NCI-H2107 treated with DMSO at 0.1 percent for 48 hours (cell line): ENCODE data around the gene RNF141.

Source experiments
- DNase-seq: peaks from one replicate; lab custom pipeline; 2025; ENCODE audit not compliant: unreplicated experiment; lab: John Stamatoyannopoulos, UW

The RNF141 gene

DNA sequence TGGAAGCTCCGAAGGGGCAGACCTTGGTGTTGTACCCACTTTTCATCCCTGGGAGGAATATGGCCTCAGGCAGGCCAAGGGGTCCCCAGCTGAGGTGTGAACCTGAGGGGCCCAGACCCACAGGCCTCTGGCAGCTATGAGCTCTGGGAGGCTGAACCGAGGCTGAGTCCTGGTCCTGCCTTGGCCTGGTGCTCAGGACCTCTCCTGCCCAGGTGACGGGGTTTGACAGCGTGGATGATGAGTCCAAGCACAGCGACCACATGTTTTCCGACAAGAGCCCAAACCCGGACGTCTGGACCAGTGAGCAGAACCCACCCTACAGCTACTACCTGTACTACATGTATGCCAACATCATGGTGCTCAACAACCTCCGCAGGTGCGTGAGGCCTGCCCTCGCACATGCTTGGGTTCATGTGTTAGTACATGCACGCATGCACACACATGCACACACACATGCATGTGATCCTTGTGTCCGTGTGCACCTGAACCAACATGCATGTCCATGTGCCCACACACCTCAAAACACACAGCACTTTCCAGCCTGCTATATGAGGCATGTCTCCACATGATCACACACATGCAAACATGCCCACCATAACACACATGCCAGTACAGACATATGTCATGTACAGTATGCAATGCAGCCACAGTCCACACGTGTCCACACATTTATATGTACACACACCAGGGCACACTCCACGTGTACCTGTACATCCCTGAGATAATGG lies 40.9 kb downstream of the RNF141 start:
- no peak for DNase-seq

DNA sequence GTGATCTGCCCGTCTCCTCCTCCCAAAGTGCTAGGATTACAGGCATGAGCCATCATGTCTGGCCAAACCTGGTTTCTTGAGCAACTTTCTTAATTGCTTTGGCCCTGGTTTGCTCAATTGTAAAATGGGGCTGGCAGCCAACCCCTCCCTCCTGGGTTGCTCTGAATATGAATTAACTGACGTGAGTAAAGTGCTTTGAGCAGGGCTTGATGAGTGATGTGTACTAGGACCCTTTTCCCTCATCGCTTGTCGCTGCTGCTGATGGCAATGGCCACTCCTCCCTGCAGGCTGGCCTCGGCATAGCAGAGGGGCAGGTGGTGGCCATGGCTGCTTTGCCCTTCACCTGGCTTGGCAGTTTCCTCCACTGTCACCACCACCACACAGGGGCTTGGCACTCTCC lies 41.5 kb downstream of the RNF141 start:
- DNase-seq: no peak

DNA sequence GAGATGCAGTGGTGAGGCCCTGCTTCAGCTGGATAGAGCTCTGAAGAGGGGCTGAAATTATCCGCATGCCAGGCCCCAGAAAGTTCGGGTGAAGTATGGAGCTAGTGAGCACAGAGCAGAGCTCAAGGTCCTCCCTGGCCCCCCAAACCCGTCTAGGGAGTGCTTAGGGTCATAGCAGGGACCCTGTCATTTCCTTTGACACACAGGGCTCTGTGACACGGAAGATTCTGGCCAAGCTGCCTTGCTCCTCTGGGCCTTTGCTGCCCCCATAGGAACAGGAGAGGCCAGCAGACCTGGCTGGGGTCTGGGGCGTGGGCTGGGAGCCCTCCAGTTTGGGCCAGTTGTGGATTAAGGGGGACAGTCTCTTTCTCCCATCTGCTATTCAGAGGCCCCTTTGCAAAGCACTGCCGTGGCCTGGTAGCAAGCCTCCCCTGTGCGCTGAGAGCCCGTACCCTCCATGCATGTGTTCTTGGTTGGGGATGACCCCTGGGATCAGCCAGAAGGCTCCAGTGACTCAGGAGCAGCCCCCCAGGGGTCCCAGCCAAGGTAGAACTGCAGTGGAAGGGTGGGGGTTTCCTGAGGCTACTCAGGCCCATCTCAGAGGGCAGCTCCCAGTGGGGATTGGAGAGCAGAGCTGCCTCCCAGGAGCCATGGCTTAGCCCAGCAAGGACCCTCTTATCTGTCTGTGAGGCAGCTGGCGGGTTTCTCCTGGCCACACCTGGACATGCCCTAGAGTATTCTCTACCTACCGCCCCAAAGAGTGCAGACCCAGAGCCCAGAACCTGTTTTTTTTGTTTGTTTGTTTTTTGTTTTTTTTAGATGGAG lies 42.3 kb downstream of the RNF141 start:
- no peak for DNase-seq

DNA sequence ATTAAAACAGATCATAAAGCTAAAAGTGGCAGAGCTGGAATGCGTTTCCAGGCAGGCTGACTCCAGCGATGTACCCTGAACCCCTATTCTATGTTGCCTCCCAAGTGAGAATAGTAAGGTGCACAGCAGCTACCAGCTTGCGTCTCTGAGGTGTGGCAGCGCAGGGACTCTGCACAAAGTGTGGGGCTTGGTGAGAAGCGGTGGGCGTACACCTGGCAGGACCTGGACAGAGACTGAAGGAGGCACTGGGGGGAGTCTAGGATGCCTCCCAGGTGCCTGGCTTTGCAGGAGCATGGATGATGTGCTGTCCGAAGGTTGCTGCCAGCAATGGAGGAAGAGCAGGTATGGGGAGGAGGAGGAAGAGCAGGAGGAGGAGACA lies 43.0 kb downstream of the RNF141 start:
- no peak for DNase-seq

DNA sequence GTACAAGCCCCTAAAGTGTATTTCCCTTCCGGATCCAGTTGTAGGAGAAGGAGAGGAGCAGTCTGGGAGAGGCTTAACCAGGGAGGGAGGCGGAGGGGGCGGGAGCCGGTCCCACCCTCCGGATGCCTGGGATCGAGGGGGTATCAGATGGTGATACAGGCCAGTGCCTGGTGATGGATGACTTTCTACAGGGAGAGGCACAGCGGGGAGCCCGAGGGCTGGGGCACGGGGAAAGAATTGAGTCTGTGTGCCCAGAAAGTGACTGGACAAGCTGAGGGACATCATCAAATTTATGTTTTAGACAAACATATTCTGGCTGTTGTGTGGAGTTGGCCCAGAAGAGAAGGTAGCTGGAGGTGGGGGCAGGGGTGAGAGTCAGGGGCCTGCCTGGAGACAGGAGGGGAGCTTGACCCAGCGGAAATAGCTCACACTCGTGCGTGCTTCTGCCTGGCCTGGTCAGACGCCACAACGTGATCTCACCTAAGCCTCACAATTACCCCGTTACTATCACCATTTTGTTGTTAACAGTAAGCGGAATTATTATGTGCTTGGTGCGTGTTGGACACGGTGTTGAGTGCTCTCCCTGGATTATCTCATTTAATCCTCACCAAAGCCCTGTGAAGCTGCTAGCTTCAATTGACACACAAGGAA lies 43.5 kb downstream of the RNF141 start:
- DNase-seq: no peak

DNA sequence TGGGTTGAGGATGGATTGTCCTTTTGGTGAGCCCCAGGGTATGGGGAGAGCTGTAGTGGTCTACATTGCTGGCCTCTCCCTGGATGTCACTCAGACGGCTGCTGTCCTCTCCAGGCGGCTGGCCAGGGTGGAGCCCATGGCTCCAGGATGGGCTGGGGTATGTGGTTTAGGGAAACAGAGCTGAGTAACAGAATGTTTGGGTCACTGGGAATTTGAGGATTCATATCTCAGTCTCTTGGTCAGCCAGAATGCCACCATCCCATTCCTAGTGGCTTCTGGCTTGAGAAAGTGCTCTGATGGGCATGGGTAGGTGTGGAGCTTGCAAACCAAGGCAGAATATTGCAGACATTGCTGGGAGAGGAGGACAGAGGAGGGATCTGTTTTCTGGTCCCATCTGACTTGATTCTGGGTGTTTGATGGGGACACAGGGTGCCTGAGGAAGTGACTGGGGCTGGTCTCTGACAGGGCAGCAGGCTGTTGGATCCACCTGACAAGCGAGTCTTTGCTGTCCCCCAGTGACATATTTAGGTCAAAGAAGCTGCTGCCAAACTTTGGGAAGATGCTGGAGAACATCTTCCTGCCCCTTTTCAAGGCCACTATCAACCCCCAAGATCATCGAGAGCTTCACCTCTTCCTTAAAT lies 44.6 kb downstream of the RNF141 start:
- DNase-seq: no peak

DNA sequence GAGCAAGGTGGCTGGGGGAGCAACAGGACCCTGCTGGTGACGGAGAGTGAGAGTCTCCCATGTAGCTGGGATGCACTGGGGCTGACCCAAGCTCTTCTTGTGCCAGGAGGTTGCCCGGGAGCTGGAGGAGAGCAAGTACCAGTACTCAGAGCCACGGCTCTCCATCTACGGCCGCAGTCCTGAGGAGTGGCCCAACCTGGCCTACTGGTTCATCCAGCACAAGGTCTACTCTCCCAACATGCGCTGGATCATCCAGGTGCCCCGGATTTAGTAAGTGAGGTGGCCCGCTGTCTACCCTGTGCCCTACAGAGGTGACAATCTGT lies 45.6 kb downstream of the RNF141 start:
- DNase-seq: no peak

DNA sequence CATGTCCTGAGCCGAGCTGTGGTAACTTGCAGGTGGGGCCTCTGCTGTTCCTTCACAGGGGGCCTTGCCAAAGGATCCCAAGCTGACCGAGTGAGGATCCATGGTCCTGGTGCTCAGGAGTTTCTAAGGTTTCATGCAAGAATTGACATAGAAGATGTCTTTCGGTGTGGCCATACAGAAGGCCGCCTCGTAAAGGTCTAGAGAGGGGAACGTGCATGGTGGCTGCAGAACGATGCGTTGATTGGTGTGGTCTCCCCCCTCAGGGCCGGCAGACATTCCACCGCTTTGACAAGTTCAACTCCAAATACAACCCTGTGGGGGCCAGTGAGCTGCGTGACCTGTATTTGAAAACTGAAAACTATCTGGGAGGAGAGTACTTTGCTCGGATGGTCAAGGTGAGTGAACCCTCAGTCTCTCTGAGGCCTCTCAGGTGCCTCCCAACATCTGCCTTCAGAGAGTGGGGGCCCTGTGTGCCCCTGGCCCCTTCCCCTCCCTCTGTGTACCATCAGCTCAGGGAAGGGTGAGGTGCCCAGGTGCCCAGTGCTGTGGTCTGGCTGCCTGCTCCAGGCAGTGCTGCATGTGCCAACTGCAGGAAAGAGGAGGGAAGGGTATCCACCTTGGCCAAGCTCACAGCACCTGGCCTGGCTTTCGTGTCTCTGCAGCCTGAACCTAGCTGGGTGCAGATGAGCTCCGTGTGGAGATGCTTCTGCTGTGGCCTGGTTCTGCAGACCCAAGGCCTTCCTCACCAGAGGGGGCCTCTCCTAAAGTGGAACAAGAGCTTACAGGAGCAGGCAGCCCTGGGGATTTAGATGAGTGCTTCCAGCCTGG lies 46.1 kb downstream of the RNF141 start:
- DNase-seq: no peak

DNA sequence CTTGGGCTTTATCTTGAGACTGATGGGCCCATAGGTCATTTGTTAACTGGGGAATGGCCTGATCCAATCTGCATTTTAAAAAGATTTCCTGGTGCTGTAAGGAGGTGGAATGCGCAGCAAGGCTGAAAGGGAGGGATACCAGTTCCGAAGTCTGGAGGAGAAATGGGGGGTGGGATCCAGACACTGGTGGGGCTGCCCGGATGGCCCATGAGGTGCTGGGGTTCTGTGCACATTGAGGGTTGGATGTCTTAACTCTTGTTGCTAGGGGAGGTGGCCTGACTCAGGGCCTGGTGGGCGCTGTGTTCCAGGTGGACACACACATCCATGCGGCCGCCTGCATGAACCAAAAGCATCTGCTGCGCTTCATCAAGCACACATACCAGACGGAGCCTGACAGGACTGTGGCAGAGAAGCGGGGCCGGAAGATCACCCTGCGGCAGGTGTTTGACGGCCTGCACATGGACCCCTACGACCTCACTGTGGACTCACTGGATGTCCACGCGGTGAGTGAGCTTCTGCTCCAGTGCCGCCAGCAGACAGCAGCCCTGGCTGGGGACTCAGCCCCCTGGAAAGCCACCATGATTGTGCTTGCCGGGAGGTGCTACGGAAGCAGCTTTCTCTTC lies 47.8 kb downstream of the RNF141 start:
- no peak for DNase-seq

DNA sequence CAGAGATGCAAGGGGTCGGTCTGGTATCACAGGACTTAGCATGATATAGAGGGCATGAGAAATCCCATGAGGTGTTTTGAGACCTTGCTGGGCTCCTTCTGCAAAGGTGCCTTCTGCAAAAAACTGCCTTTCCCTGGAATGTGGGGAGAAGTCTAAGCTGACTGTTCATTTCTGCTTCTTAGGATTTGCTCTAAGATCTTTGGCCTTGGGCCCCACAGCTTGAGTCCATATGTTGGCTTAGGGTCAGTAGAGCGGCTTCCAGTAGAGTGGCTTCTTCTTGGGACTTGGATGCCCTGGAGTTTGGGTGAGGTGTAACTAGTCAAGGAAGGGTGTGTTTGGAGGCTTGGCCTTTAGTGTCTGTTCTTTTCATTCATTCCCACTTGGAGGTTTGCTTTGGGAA lies 48.9 kb downstream of the RNF141 start:
- DNase-seq: no peak

DNA sequence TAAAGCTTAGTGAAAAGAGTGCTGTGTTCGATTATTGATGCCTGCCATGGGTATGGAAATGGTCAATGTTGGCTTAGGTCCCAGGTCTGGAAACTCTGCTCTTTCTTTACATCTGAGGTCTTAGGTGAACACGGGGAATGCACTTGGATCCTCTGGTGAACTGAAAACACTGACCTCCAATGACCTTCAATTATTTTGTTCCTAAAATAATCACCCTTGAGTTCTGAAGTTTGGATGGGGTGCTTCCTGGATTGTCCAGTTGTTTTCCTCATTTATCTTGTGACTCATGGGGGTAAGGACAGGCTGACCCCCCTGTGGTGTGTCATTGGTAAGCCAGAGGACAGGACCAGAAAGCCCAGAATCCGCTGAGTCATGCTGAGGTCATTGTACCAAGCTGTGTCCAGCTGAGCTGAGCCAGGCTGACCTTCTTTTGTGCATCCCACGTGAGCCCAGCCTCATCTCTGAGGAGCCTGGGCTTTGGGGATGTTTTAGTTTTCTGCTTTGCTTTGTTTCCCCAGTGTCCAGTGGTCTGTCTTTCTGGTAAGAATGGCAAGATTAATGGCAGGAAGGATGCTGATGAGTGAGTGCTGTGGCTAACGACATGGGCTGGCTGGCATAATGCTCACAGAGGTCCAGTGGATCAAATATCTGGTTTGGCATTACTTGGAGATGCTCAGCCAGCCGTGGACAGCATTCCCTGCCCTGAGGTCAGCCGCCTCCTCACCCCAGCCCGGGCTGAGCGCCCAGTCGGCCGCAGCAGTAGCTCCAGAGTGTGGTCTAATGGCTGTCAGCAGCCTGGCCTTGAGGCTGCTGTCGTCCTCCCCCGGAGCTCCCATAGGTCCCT lies 50.4 kb downstream of the RNF141 start:
- no peak for DNase-seq

DNA sequence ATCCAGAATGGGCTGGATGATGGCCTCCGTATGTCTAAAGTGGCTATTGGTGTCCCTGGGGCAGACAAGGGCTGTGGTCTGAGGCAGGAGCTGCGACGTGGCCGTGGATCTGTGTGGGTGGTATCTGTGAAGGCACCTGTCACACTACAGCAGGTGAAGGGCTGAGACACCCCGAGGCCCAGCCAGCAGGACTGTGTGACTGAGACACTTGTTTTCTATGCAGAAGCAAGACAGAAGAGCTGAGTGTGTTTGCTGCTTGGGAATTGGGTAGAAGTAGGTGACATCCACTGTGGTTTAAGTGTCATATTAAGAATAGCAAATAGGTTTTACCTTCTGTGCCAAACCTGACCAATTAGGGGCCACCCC lies 51.0 kb downstream of the RNF141 start:
- no peak for DNase-seq

DNA sequence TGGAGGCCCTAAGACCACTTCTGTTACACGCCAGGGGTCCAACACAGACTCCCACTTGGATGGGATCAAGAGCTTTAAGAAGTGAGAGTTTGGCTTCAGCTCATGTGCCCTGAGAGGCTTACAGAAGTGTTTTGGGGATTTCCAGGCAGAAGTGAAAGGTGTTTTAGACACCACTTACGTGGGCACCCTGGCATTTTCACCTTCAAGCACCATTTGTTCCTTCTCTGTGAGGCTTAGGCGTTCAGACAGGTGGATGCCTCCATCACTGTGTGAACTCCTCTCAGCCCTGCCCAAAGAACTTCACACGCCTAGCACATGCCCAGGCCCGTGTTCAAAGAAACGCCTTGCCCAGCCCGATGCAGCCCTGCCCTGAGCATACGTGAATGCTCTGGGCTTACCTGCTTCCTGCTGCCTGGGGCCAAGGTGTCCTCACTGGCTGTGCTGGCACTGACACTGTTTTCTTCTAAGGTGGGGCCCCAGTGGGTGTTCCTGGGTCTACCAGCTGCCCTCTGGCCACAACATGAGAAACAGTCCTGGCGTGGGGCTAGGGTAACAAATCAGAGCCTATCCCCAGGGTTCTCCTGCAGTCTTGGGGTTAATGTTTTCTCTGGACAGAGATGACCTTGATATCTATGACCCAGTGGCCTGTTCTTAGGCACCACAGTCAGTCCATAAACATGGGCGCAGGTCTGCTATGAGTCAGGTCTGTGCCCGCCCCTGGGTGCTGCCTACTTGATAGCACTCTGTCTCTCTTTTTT lies 51.9 kb downstream of the RNF141 start:
- no peak for DNase-seq

DNA sequence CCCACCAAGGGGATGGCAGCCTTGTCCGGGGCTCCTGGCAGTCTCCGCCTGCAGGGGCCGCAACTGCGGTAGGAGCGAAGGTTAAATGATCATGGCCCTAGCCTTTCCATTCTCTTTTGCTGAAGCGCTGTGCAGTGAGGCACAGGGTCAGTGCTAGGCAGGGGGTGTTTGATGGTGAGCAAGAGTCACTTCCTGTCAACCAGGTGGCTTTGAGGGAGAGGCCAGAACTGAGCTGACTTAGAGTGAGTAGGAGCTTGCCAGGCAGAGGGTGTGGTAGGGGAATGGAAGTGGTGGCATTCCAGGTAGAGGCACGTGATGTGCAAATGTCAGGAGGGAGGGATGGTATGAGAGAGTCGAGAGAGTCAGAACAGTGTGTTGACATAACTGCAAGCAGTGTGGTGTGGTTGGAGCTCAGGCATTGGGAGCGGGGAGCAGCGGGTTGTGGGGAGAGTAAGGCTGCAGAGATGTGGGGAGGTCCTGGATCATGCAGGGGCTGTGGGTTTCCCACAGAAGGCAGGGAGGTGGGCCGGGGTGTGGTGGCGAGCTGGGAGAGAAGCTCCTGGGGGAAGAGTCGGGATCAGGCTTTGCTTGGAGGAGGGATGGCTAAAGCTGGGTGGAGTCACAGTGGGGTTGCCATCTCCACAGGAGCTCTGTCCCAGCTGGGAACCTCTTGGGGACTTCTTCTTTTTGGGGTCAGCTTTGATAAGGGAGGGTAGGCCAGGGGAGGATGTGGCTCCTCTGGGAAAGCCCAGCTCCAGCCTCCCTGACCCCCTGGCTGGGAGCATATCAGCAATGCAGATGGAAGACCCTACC lies 52.7 kb downstream of the RNF141 start:
- no peak for DNase-seq

DNA sequence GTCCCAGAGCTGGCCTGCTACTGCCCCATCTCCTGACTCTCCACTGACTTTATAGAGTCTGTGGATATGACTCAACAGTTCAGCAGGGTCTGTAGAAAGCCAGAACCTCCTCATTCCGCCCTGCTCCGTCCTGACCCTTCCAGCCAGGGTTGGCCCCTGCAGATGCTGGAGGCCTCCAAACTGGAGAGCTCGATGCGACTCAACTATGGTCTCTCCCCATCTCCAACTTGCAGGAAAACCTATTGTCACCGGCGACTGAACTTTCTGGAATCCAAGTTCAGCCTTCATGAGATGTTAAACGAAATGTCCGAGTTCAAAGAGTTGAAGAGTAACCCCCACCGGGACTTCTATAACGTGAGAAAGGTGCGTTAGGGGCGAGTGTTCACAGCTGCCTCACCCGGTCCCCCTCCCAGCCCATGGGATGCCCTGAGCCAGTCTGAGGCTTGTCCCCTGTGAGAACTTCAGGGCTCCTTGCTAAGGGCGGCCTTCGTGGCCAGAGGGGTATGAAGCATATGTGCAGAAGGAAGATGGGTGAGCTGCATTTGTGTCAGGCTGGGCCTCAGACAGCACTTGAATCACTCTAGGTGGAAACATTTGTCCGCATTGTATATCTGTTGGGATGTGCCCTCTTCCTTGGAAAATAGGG lies 53.9 kb downstream of the RNF141 start:
- no peak for DNase-seq

DNA sequence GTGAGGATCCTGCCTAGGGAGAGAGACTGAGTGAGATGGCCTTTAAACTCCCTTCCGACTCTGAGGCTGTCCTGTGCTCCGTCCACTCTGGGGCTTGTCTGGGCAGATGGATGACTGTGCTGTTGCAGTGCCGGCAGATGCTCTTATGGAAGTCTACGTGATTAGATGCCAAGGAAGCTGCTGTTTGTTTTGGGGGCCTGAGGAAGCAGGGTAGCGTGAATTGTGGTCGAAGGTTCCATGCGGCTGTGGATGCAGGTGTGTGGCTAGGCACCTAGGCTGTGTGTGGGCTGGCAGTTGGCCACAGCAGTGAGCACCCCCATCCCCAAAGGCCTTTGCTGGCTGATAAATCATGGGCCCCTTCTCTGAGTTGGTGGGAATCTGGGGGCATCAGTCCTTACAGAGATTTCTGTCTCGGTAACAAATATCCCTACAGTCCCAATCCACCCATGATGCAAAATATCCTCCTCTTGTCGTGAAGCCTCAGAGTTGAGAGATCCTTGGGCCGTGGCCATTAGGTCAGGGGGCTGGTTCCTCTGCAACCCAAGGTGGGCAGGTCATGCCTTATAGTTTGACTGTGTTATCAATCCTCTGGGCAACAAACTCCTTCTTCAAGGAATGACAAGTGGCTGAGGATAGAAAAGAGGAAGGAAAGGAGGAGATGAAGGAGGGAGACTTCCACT lies 54.7 kb downstream of the RNF141 start:
- DNase-seq: no peak

DNA sequence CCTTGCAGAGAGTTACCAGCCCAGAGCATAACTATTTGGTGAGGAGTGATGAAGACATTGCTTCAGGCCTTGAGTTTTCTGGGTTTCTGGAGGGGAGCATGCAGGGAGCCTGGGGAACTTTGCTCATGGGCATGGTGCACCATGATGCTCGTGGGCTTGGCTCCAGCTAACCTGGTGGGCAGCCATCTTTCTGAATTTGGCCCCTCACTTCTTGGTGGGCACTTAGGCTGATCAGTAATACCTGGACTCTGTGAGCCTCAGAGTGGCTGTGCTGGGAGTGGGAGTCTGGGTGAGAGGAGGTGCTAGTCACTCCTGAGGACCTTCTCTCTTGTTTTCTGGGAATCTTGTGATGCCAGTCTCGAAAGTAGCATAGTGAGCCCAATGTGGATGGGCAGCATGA lies 55.3 kb downstream of the RNF141 start:
- no peak for DNase-seq
